GM15510 (cell line): Measurements from ENCODE around the gene PCDHGA2.
A peak's percentile ranks its signal among the peaks of the same experiment; 100 is the strongest.

Experiments
- POLR2A ChIP-seq: IDR thresholded peaks from 3 replicates; pipeline ENCODE4 v1.6.1; 2011; ENCODE audit warnings: borderline replicate concordance; ENCODE audit not compliant: insufficient read length; ENCODE audit errors: extremely low read depth

PCDHGA2 gene

GRCh38 chr5:141338538-141339306, at the start of gene PCDHGA2:
Gene PCDHGA2, plus strand, starts transcription at chr5:141338760.
- TF ChIP-seq POLR2A = no peak

GRCh38 chr5:141298376-141298775, 40.2 kb upstream of the PCDHGA2 start:
- no peak for TF ChIP-seq POLR2A

DNA sequence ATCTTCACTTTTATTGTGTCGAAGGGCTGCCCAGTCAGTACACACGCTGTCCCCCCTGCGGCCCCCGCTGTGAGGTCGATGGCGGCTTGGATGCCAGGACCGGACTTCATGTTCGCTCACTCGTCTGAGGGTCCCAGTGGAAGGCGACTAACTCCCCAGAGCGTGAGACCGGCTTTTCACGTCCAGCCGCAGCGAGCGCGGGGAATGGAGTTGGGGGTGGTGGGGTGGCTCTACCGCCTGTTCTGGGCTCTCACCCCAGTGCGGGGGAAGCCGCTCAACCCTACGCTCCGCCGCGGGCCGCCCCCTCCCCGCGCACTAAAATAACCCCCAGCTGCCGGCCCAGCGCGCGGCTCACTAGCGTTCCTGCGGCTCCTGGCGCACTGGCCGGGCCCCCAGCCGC, 34.8 kb upstream of the PCDHGA2 start, which contains the start of gene SLC25A2:
TSS of gene SLC25A2 (minus strand) at position 294 of the 400 bp plus-strand sequence. CDS start at position 110, 184 bp downstream.
- TF ChIP-seq POLR2A = no peak

- TF ChIP-seq POLR2A = no peak
Measured at GRCh38 chr5:141306630-141307029, 31.9 kb upstream of the PCDHGA2 start.

GRCh38 chr5:141313711-141314110, 24.8 kb upstream of the PCDHGA2 start:
- no peak for TF ChIP-seq POLR2A

DNA sequence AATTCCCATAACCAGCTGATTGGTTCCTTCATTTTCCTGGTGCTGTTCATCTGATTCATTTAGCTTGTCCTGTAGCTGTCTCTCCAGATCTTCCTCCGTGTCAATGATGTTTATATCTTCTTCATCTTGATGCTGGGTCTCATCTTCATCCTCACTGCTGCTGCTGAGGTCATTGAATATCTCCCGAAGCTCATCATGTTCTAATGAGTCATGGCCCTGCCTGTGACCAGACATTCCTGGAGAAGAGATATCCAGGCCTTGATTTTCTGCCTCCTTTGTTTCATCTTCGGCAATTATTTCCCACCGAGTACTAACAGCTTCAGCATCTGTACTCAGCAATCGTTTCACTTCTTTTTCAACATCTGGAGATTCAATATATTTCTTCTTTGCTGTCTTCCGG, 19.4 kb upstream of the PCDHGA2 start:
- no peak for TF ChIP-seq POLR2A

- TF ChIP-seq POLR2A = no peak
Measured at GRCh38 chr5:141319699-141320098, 18.9 kb upstream of the PCDHGA2 start.

- peak; percentile 97 for TF ChIP-seq POLR2A
Measured at GRCh38 chr5:141320225-141321169, 18.1 kb upstream of the PCDHGA2 start, which contains the start of gene TAF7. Gene TAF7, minus strand, starts transcription at chr5:141320784. Its CDS starts 740 bp downstream, at chr5:141320044.

DNA sequence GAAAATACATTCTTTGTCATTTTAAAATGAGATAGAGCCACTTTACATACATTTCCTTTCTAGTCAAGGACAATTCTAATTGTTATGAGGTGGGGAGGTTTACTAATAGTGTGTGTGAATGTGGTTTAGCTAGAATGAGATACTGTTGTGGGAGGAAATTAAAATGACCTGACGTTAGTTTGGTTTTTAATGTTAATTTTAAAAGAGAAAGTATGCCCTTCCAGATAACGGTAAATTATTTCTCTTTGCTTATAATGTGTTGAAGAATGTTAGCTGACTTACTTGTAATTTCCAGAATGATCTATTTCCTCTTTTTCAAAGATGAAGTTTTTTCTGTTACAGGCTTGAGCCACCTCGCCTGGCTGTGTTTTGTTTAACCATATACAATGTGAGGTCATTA, 16.3 kb upstream of the PCDHGA2 start:
- no peak for TF ChIP-seq POLR2A

DNA sequence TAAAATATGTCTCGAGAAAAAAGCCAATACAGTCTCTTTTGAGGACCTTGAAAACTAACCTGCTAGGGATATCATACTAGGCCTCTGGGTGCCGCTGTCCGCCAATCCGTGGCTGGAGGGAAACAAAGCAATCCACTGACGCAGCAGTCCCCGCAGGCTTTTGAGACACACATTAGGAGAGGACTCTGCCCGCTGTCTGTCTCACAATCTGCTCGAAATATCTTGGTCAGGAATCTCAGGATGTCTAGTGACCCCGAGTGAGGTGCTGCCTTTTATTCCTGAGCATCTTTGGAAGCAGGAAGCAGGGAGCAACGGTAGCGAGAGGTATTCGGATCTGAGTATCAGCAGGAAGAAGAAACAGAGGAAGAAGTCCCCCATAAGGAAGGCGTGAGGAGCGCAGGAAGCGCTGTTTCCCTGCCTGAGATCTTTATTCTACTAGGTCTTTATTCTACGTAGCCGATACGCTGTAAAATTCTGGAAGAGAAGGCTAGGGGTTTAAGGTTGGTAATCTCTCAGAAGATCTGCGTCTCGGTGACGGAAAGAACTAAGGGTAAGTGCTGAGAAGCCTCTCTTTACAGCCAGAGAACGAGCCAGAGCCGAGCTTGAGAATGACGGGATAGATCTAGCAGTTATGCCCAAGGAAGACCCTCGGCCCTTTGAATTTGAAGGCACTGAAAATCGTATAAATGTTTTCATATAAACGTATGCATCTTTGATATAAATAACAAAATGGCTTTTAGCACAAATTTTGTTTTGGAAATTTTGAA, 12.3 kb upstream of the PCDHGA2 start:
- no peak for TF ChIP-seq POLR2A

DNA sequence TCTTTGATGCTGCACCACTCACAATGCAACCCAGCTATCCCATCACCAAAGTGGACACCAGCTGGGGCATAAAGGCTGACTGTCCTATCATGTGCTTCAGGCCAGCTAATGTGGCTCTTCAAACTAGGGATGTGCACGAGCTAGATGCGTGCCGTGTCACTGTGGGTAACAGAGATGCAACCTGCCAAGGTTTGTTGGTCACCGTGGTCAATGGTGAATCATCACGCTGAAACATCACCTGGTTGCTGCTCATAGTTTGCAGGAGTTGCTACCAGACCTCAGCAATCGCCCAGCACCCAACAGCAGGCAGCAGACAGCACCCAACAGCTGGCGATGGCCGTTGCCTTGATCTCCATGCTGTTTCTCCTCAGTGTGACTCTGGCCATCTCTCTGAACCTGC, 10.3 kb upstream of the PCDHGA2 start:
- TF ChIP-seq POLR2A = no peak

DNA sequence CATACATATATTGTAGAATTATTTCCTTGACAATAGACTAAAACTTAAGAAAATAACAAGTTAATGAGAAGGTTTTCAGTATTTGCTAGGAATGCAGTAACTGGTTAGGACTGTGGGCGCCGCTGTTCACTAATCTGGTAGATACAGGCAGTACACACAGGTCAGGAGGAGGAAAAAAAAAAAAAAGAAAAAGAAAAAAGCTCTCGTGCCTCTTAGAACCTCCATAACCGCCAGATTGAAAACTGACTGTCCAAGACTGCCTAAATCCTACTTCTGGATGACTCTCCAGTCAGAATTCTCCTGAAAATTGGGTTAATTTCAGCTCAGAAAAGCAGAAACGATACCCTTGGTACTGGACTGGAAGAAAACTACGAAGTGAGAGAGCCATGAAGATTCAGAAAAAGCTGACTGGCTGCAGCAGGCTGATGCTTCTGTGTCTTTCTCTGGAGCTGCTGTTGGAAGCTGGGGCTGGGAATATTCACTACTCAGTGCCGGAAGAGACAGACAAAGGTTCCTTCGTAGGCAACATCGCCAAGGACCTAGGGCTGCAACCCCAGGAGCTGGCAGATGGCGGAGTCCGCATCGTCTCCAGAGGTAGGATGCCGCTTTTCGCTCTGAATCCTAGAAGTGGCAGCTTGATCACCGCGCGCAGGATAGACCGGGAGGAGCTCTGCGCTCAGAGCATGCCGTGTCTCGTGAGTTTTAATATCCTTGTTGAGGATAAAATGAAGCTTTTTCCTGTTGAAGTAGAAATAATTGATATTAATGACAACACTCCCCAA, 8.1 kb upstream of the PCDHGA2 start, which contains the start of gene PCDHGA1:
TSS of gene PCDHGA1 (plus strand) at position 216 of the 782 bp plus-strand sequence.
- no peak for TF ChIP-seq POLR2A

- TF ChIP-seq POLR2A = no peak
Measured at GRCh38 chr5:141342773-141343172, 4.2 kb downstream of the PCDHGA2 start.
